Ramos (cell line): Measurements from ENCODE around the gene PCDHGA9.
"Not testable (repeated sequence)": the region's sequence is repeated elsewhere in the genome, so short reads cannot be mapped to it uniquely, and the experiment has no call there.

ENCODE experiments used
- in situ Hi-C: fragments of 300-500 bp; cut with MboI; formaldehyde crosslinking; loops from one replicate; pipeline ENCODE4 v1.14.3; 2022; ENCODE audit warnings: low sequenced_read_pairs; ENCODE audit not compliant: unreplicated experiment

The PCDHGA9 gene

GRCh38 chr5:141411575-141411974 lies 9.0 kb downstream of the PCDHGA9 start:
- in situ Hi-C loops, result no loop called here

DNA sequence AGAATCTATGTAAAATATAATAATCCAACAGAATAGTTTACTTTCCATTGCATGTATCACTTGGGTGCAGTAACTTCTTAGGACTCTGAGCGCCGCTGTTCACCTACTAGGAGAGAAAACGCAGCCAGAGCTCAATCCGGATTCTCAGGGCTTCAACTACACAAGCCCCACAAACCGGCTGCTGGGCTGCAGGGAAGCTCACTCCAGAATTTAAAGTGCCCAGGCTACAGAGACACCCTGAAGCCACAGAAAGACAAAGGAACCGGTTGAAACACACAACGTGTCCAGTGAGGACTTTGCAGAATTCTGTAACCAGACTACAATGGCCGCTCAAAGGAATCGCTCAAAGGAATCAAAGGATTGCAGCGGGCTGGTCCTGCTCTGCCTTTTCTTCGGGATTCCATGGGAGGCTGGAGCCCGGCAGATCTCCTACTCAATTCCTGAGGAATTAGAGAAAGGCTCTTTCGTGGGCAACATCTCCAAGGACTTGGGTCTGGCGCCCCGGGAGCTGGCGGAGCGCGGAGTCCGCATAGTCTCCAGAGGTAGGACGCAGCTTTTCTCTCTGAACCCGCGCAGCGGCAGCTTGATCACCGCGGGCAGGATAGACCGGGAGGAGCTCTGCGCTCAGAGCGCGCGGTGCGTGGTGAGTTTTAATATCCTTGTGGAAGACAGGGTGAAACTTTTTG lies 10.4 kb downstream of the PCDHGA9 start, which contains the start of gene PCDHGA10:
Gene PCDHGA10, plus strand, starts transcription at position 134 of the 686 bp plus-strand sequence. Its CDS starts 189 bp downstream, at position 323.
- in situ Hi-C loops, result no loop called here

- in situ Hi-C loops, result no loop called here
Measured at GRCh38 chr5:141413540-141414069, 11.0 kb downstream of the PCDHGA9 start.

GRCh38 chr5:141414548-141415274 lies 12.1 kb downstream of the PCDHGA9 start:
- in situ Hi-C loops, result not testable (repeated sequence)

DNA sequence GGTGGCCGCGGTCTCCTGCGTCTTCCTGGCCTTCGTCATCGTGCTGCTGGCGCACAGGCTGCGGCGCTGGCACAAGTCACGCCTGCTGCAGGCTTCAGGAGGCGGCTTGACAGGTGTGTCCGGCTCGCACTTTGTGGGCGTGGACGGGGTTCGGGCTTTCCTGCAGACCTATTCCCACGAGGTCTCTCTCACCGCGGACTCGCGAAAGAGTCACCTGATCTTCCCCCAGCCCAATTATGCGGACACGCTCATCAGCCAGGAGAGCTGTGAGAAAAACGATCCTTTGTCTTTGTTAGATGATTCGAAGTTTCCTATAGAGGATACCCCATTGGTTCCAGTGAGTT lies 12.7 kb downstream of the PCDHGA9 start:
- in situ Hi-C loops, result not testable (repeated sequence)

DNA sequence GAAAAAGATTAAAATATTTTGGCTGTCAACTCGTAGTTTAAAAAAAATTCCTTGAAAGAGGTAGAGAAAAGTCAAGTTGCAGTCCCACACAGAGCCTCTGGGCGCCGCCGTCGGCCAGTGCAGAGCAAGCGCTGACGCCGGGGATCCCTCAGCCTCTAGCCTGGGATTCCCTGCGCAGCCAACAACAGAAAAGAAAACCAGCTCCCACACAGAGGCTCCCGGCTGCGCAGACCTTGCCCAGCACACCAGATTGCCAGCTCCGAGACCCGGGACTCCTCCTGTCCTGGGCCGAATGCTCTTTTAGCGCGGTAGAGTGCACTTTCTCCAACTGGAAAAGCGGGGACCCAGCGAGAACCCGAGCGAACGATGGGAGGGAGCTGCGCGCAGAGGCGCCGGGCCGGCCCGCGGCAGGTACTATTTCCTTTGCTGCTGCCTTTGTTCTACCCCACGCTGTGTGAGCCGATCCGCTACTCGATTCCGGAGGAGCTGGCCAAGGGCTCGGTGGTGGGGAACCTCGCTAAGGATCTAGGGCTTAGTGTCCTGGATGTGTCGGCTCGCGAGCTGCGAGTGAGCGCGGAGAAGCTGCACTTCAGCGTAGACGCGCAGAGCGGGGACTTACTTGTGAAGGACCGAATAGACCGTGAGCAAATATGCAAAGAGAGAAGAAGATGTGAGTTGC lies 15.1 kb downstream of the PCDHGA9 start, which contains the start of gene PCDHGB7:
Gene PCDHGB7, plus strand, starts transcription at position 184 of the 679 bp plus-strand sequence. Its CDS starts 183 bp downstream, at position 367.
- in situ Hi-C loops, result not testable (repeated sequence)

DNA sequence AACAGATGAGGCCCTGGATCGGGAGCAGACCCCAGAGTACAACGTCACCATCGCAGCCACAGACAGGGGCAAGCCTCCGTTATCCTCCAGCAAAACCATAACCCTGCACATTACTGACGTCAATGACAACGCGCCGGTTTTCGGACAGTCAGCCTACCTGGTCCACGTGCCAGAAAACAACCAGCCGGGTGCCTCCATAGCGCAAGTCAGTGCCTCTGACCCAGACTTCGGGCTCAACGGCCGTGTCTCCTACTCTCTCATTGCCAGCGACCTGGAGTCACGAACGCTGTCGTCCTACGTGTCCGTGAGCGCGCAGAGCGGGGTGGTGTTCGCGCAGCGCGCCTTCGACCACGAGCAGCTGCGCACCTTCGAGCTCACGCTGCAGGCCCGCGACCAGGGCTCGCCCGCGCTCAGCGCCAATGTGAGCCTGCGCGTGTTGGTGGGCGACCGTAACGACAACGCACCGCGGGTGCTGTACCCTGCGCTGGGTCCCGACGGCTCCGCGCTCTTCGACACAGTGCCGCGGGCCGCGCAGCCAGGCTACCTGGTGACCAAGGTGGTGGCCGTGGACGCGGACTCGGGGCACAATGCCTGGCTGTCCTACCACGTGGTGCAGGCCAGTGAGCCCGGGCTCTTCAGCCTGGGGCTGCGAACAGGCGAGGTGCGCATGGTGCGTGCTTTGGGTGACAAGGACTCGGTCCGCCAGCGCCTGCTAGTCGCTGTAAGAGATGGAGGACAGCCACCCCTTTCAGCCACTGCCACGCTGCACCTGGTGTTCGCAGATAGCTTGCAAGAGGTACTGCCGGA lies 16.7 kb downstream of the PCDHGA9 start:
- in situ Hi-C loops, result no loop called here

DNA sequence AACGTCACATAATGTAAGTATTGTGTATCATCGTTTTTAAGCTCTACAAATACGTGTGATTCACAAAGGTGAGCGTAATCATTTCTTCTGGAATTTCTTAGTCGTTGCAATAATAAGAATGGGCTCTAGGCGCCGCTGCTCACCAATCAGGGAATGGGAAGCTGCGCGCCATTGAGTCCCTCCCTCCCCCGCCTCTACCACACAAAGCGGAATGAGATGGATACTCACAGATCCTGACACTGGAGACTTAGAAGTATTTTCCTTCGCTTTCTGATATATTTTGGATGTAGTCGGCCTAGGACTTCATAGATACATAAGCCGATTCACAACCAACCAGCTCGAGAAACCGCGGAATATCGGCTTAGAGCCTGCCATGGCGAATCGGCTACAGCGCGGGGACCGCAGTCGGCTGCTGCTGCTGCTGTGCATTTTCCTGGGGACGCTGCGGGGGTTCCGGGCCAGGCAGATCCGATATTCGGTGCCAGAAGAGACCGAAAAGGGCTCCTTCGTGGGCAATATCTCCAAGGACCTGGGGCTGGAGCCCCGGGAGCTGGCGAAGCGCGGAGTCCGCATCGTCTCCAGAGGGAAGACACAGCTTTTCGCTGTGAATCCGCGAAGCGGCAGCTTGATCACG lies 18.4 kb downstream of the PCDHGA9 start, which contains the start of gene PCDHGA11:
Gene PCDHGA11, plus strand, starts transcription at position 197 of the 634 bp plus-strand sequence. Its CDS starts 177 bp downstream, at position 374.
- in situ Hi-C loops, result loop anchor here (5.0 kb wide), 1 partner anchor 136 kb away; no protein-coding TSS in a partner anchor

DNA sequence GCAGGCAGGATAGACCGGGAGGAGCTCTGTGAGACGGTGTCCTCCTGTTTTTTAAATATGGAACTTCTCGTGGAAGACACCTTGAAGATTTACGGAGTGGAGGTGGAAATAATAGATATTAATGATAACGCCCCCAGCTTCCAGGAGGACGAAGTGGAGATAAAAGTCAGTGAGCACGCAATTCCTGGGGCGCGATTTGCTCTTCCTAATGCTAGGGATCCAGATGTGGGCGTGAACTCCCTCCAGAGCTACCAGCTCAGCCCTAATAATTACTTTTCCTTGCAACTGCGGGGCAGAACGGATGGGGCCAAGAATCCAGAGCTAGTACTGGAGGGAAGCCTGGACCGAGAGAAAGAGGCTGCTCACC lies 18.9 kb downstream of the PCDHGA9 start:
- in situ Hi-C loops, result loop anchor here (5.0 kb wide), 1 partner anchor 136 kb away; no protein-coding TSS in a partner anchor

DNA sequence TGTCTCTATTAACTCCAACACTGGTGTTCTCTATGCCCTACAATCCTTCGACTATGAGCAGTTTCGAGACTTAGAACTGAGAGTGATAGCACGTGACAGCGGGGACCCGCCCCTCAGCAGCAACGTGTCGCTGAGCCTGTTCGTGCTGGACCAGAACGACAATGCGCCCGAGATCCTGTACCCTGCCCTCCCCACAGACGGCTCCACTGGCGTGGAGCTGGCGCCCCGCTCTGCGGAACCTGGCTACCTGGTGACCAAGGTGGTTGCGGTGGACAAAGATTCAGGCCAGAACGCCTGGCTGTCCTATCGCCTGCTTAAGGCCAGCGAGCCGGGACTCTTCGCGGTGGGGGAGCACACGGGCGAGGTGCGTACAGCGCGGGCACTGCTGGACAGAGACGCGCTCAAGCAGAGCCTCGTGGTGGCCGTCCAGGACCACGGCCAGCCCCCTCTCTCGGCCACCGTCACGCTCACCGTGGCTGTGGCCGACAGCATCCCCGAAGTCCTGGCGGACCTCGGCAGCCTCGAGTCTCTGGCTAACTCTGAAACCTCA lies 20.2 kb downstream of the PCDHGA9 start:
- in situ Hi-C loops, result loop anchor here (5.0 kb wide), 1 partner anchor 134 kb away; no protein-coding TSS in a partner anchor

- in situ Hi-C loops, result no loop called here
Measured at GRCh38 chr5:141427783-141428426, 25.3 kb downstream of the PCDHGA9 start.

GRCh38 chr5:141430332-141431113 lies 27.9 kb downstream of the PCDHGA9 start, which contains the start of gene PCDHGA12:
Gene PCDHGA12 (plus strand): TSS chr5:141430507. CDS start chr5:141430760, 253 bp downstream.
- in situ Hi-C loops, result no loop called here

- in situ Hi-C loops, result no loop called here
Measured at GRCh38 chr5:141431286-141431685, 28.7 kb downstream of the PCDHGA9 start.

DNA sequence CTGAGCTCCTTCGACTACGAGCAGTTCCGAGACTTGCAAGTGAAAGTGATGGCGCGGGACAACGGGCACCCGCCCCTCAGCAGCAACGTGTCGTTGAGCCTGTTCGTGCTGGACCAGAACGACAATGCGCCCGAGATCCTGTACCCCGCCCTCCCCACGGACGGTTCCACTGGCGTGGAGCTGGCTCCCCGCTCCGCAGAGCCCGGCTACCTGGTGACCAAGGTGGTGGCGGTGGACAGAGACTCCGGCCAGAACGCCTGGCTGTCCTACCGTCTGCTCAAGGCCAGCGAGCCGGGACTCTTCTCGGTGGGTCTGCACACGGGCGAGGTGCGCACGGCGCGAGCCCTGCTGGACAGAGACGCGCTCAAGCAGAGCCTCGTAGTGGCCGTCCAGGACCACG lies 29.7 kb downstream of the PCDHGA9 start:
- in situ Hi-C loops, result not testable (repeated sequence)

DNA sequence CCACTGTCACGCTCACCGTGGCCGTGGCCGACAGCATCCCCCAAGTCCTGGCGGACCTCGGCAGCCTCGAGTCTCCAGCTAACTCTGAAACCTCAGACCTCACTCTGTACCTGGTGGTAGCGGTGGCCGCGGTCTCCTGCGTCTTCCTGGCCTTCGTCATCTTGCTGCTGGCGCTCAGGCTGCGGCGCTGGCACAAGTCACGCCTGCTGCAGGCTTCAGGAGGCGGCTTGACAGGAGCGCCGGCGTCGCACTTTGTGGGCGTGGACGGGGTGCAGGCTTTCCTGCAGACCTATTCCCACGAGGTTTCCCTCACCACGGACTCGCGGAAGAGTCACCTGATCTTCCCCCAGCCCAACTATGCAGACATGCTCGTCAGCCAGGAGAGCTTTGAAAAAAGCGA lies 30.1 kb downstream of the PCDHGA9 start:
- in situ Hi-C loops, result not testable (repeated sequence)

DNA sequence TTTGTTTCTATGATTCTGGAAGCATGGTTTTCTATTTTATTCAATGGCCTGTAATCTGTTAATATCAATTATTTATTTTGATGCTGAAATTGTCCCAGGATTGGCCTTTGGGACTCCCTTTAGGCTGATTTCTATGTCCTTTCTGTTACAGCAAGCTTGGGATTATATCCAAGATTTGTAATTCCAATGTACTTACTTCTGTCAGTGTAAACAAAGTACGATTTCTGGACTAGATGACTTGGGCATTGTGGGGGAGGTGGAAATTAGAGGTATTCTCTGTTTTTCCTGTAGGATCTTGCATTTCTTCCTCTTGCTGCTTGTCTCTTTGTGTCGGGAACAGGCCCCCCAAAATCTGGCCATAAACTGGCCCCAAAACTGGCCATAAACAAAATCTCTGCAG lies 31.4 kb downstream of the PCDHGA9 start:
- in situ Hi-C loops, result no loop called here

- in situ Hi-C loops, result no loop called here
Measured at GRCh38 chr5:141437221-141437620, 34.6 kb downstream of the PCDHGA9 start.
